Posterior cingulate gyrus (tissue), 11 donors: ENCODE measurements around the gene OR2A5.
"Not testable (repeated sequence)": the region's sequence is repeated elsewhere in the genome, so short reads cannot be mapped to it uniquely, and the experiment has no call there.

Experiments
- DNase-seq, 10 donors: peaks; one replicate each; pipeline versions ENCODE4 v3.0.0 to v3.0.0-alpha.2; 2020 to 2021; ENCODE audit warnings: mixed read lengths in 3 of 10
- intact Hi-C: fragments of 100-400 bp; cut with DNase I; formaldehyde crosslinking; loops from one replicate; pipeline ENCODE4 v1.15.1; 2023

Gene OR2A5

DNA sequence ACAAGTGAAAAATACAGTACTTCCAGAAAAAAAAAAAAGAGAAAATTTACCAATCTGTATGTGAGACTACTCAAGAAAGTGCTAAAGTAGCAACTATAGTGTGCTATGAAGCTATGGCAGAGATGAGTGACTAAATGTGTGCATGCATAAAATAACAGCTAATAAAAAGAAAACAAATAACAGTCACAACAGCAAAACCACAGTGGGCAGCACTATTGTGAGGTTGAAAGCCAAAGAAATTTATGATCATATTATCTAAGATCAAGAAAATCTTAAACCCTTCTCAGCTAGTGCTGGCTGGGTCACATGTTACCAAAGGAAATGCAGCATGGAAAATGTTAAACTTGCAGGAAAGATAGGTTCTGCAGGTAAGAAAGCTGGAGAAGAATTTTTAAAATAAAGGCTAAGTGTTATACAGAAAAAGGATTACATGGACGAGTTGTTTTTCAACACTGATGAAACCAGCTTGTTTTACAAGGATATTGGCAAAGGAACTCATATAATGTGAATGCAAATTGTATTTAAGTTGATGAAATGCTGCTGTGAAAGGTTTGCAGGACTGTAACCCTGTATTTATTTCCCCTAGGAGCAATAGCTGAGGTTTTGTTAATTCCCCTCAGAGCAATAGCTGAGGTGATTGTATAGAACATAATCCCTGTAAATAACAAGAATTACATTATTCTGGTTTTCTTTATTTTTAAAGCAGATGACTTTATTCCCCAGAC lies 15.6 kb upstream of the OR2A5 start:
- intact Hi-C loops: no loop called here
- no peak for DNase-seq

- no peak for DNase-seq
- intact Hi-C loops: no loop called here
These were observed 13.4 kb upstream of the OR2A5 start for GRCh38 chr7:144035385-144035784.

DNA sequence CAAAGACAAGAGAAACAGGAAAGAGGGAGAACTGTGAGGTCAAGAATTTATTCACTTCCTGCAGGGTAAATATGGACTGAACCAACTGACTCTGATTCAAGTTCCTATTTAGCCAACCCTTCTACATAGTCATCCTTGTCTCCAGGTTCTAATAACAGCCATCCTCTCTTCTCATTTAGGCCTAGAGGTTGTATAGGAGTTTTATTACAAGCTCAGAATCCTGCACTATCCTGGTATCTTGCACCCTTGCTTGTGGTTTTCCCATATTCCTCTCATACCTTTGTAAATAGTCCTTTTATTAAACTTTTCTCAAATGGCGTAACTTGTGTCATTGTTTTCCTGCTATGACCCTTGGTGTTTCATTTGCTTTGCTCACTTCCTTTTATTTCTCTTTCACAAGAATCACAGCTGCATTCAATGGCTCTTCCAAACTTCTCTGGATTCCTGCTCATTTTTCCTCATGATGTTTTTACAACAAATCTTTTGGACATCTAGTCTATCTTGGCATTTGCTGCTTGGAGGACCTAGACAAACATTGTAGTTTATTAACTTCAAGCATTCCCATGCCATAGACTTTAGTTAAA lies 12.4 kb upstream of the OR2A5 start:
- intact Hi-C loops: no loop called here
- DNase-seq: no peak

DNA sequence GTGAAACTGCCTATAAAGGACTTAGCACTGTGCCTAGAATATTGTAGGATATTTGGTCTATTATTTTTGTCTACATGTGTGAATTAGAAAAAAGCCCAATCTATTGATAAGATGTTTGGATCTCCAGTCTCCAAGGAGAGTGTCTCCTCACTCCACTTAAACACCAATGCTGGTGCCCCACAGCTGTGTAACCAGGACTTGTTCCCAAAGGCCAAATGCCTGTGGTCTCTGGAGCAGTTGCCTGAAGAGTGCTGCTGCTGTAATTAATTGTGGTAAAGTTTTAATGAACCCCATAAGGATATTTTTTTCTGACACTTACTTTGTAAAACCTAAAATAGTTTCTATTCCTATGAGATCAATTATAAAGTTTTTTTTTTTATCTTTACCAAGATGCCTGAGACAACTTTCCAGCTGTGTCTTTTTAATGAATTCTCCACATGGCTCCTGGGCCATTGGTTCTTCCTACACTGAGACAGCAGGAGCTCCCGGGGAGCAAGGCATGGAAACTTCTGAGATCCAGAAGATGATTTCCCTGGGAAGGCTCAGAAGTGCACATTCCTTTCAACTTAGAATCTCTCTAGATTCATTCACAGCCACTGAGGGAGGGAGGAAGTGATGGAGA lies 11.2 kb upstream of the OR2A5 start:
- no peak for DNase-seq
- intact Hi-C loops: no loop called here

GRCh38 chr7:144038887-144039286 lies 9.9 kb upstream of the OR2A5 start:
- no peak for DNase-seq
- intact Hi-C loops: no loop called here

DNA sequence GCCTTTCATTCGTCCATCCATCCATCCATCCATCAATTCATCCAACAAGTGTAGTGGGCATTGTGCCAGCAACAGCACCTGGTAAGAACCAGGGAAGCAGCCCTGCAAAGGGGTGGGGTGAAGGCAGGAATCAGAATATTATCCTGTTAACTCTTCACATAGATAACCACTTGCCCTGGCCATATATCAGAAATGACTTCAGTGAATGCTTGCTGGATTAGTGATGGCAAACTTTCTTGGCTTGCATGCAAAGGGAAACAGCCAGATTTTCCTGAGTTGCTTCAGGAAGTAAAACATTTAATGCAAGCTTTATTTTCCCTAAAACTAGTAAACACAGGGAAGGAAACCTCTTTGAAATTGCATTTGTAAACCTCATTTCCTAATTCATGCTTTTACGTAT lies 743 bp downstream of the OR2A5 start:
- no peak for DNase-seq
- intact Hi-C loops: no loop called here

- no peak for DNase-seq
- intact Hi-C loops: no loop called here
These were observed 1.3 kb downstream of the OR2A5 start for GRCh38 chr7:144050093-144050492.

DNA sequence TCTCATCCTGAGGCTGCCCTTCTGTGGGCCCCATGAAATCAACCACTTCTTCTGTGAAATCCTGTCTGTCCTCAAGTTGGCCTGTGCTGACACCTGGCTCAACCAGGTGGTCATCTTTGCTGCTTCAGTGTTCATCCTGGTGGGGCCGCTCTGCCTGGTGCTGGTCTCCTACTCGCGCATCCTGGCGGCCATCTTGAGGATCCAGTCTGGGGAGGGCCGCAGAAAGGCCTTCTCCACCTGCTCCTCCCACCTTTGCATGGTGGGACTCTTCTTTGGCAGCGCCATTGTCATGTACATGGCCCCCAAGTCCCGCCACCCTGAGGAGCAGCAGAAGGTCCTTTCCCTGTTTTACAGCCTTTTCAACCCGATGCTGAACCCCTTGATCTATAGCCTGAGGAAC lies 2.1 kb downstream of the OR2A5 start:
- peak in 1 of 10 donors; percentile 74 for DNase-seq
- intact Hi-C loops: not testable (repeated sequence)

- DNase-seq: no peak
- intact Hi-C loops: no loop called here
These were observed 9.2 kb downstream of the OR2A5 start for GRCh38 chr7:144057954-144058353.

GRCh38 chr7:144063710-144064109 lies 15.0 kb downstream of the OR2A5 start:
- DNase-seq: no peak
- intact Hi-C loops: no loop called here

DNA sequence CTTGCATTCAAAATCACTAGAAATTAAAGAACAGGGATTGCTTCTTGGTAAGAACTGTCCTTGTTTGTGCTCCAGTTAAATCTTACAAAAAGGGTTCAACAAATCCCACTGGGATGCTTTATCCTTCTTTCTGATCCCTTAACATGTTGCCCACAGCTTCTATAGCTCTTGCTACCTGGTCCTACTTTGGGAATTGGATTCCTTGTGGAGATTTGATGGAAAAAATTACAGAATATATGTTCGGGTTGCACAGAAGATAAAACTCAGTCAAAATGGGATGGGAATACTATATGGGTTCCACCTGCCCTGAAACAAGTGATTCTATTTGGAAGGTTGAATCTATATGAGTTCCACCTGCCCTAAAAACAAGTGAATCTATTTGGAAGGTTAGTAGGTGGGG lies 20.8 kb downstream of the OR2A5 start, which contains the start of gene OR2A25:
Gene OR2A25, plus strand, starts transcription at position 301 of the 400 bp plus-strand sequence. CDS start 4,409 bp downstream, outside the sequence.
- intact Hi-C loops: no loop called here

DNA sequence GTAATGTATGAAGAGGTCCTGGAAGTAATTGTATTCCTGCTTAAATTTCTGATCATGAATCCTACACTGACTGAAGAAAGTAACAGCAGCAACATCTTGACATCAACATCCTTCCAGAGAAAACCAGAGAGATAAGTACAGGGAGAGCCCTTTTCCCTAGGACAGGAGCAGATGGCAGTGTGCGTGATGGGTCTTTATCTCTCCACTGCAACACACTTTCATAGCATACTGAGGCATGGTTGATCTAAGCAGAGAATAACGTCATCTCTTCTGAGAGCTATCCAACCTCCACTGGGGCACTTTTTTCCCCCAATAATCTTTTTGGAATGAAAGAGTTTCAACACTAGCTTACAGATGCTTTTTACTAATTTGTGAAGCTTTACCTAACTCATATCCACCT lies 21.2 kb downstream of the OR2A5 start:
- DNase-seq: no peak
- intact Hi-C loops: no loop called here

More for the DNA sequence above, 20.8 kb downstream of the OR2A5 start, which contains the start of gene OR2A25:
- no peak for DNase-seq

- no peak for DNase-seq
- intact Hi-C loops: no loop called here
These were observed 25.6 kb downstream of the OR2A5 start for GRCh38 chr7:144074374-144074773.

DNA sequence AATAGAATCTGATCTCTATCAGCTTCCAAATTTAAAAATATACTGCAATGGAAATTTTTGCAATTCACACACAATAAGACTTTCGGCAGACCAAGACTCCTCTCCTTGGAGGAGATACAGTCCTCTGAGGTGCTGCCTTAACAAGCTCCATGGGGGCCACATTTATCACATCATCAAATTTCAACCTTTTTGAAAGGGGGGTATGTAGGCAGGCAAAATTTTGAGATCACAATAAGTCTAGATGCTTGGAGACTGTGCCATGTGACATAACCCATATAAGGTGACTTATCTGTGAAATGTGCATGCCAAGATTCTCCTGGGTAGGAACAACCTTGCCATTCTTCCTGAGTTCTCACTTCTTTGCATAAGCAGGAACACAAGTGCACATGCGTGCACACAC lies 37.2 kb downstream of the OR2A5 start, which contains the start of gene OR2A12:
Gene OR2A12, plus strand, starts transcription at position 301 of the 400 bp plus-strand sequence. CDS start 8,830 bp downstream, outside the sequence.
- intact Hi-C loops: no loop called here

GRCh38 chr7:144086730-144087129 lies 38.0 kb downstream of the OR2A5 start:
- intact Hi-C loops: no loop called here

More for the DNA sequence above, 37.2 kb downstream of the OR2A5 start, which contains the start of gene OR2A12:
- DNase-seq: no peak

DNA sequence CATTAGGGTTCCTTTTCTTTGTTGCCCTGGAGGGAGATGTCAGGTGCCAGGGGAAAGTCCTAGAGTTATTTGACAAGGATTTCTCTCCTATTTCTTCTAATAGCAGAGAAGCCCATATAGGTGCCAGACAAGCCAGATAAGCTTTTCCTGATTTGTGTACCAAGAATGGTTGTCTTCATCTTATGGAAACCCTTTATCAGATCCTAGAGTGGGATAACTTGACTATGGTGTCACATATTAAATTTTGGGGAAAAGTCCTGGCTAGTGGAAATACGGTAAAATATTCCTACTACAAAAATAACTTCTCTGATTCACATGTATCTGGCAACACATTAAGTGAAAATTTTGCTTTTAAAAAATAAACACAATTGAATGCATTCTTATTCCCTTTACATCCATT lies 38.5 kb downstream of the OR2A5 start:
- no peak for DNase-seq
- intact Hi-C loops: no loop called here

More at GRCh38 chr7:144086730-144087129, 38.0 kb downstream of the OR2A5 start:
- DNase-seq: no peak

DNA sequence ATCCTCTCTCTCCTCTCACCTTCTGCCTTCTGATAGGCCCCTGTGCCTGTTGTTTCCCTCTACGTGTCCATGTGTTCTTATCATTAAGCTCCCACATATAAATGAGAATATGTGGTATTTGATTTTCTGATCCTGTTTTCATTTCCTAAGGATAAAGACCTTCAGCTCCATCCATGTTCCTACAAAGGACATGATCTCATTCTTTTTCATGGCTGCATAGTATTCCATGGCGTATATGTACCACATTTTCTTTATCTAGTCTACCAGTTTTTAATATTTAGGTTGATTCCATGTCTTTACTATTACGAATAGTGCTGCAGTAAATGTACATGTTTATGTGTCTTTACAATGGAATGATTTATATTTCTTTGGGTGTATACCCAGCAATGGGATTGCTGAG lies 41.9 kb downstream of the OR2A5 start:
- intact Hi-C loops: no loop called here
- no peak for DNase-seq

DNA sequence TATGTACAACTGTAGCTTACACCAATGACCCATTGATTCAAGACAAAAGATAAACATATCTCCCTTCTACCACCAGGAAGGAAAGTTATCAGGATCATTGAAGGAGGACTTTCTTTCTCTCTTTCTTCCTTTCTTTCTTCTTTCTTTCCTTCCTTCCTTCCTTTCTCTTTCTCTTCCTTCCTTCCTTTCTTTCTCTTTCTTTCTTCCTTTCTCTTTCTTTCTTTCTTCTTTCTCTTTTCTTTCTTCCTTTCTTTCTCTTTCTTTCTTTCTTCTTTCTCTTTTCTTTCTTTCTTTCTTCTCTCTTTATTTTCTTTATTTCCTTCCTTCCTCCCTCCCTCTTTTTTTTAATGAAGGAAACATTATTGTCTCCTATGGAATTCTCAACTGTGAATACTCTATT lies 50.0 kb downstream of the OR2A5 start:
- intact Hi-C loops: no loop called here
- no peak for DNase-seq

DNA sequence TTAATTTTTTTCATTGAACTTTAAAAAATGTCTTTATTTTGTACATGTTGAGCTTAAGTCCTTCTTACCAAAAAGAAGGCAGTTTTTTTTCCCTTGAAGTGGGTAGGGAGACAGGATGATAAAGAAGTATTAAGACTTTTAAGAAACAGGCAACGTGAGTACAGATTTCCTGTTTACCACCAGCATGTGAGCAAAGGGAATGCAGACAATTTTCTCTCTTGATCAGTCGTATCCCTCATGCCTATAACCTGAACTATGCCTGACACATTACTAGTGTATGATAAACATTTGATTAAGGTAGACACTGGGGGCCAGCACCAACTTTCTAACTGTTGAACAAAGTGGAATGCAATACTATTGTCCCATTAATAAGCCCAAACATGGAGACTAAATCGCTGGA lies 51.9 kb downstream of the OR2A5 start:
- no peak for DNase-seq
- intact Hi-C loops: no loop called here

DNA sequence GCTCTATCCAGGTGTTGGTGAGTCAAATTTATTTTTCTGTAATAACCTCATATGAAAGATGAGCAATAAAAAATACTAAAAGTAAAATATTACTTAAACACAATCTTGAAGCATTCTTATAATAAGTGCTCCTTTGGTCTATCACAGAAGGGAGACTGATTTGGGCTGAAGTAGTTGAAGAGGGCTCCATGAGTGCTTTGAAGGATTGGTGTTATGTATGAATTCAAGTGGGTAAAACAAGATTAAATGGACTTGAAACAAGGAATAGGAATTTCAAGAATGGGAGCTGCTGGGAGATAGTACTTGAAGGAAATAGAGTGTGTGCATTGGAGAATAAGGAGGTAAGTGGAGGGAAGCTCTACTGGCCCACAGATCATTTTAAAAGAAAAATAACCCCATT lies 53.3 kb downstream of the OR2A5 start:
- intact Hi-C loops: no loop called here
- DNase-seq: no peak

GRCh38 chr7:144105211-144105610 lies 56.5 kb downstream of the OR2A5 start:
- DNase-seq: no peak
- intact Hi-C loops: no loop called here
